GM21825 (cell line): ENCODE measurements around the gene ZNF628.

Source experiments
- ATAC-seq: cut with Tn5 transposase; IDR thresholded peaks from one replicate; pipeline ENCODE4 v1.9.1; 2021; ENCODE audit warnings: mild to moderate bottlenecking, moderate library complexity; ENCODE audit not compliant: unreplicated experiment

Gene ZNF628

DNA sequence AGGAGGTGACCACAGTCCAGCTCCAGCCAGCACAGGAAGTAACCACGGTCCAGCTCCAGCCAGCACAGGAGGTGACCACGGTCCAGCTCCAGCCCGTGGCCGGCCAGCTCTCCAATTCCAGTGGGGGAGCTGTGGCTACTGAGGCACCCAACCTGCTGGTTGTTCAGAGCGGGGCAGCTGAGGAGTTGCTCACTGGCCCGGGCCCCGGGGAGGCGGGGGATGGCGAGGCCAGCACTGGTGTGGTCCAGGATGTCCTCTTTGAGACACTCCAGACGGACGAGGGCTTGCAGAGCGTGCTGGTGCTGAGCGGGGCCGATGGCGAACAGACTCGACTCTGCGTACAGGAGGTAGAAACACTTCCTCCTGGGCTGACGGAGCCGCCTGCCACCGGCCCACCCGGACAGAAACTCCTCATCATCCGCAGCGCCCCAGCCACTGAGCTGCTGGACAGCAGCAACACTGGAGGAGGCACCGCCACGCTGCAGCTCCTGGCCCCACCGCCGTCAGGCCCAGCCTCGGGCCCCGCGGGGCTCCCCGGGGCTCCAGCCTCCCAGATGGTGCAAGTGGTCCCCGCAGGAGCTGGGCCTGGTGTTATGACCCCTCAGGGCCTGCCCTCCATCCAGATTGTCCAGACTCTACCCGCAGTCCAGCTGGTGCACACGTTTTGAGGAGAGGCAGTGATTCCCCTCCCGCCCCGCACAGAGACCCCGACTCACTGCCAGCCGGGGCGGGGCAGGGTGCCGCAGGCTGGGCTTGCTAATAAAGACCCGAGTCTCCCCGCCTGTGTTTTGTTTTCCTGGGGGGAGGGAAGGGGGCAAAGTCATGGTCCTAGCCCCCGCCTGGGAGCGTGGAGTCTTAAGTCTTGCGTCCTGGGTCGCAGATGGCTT lies 7.5 kb downstream of the ZNF628 start:
- no peak for ATAC-seq

DNA sequence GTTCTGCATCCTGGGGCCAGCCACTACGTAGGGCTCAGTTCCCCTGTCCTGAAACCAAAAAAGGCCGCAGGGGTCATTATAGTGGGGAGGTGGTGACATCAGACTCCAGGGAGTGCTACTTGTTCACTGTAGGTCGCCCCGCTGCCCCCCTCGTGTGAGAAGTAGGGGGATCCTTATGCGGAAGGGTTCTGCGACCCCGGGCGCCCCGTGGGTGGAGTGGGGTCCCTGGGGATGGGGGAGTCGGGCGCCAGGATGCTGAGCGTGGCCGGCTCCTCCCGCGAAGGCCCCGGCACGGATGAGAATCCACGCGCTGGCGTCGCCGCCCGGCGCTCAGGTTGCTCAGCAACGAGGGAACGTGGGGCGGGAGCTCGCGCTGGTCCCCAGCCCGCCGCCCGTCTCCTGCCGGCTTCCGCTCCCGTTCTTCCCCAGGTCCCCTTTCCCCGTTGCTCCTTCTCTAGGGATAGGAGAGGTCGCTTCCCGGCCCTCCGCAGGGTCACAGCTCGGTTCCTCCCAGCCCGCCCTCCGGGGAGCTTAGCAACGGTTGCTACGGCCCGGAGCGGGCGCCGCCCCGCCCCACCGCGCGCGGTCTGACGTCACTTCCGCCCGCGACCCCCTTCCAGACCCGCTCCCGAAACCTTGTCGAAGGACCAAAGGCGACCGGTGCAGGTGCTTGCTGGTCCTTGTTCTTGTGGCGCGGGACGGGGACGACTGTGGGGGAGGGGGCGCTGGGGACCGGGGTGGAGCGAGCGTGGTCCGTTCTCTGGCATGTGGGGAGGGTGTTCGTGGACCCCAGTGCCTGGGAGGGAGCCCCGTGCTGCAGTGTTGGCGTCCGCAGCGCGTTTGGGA lies 8.4 kb downstream of the ZNF628 start, which contains the start of gene NAT14:
NAT14 (plus strand) TSS at position 596 of the 846 bp plus-strand sequence. CDS start 521 bp downstream, outside the sequence.
- peak; percentile 38 for ATAC-seq

DNA sequence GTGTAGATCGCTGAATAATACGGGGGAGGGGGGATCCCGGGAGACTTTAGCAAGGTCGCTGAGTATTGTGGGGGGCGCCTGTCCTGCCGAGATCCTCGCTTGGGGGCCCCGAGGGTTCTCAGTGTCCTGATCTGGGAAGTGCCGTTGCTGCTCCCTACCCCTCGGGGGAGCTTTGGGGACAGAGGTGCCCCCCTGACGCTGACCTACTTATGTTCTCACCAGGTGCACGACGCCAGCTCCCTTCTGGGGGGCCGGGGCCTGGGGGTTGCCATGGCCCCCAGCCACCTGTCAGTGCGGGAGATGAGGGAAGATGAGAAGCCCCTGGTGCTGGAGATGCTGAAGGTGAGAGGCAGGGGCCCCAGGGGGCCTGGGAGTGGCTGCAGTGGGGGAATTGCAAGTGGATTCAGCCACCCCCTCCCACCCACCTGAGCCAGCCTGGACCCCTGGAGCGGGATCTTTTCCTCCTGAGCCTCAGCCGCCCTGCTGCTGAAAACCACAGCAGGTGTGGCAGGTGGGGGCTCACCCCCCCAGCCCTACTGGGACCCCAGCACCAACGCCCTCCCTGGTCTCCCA lies 9.1 kb downstream of the ZNF628 start:
- ATAC-seq, result no peak

DNA sequence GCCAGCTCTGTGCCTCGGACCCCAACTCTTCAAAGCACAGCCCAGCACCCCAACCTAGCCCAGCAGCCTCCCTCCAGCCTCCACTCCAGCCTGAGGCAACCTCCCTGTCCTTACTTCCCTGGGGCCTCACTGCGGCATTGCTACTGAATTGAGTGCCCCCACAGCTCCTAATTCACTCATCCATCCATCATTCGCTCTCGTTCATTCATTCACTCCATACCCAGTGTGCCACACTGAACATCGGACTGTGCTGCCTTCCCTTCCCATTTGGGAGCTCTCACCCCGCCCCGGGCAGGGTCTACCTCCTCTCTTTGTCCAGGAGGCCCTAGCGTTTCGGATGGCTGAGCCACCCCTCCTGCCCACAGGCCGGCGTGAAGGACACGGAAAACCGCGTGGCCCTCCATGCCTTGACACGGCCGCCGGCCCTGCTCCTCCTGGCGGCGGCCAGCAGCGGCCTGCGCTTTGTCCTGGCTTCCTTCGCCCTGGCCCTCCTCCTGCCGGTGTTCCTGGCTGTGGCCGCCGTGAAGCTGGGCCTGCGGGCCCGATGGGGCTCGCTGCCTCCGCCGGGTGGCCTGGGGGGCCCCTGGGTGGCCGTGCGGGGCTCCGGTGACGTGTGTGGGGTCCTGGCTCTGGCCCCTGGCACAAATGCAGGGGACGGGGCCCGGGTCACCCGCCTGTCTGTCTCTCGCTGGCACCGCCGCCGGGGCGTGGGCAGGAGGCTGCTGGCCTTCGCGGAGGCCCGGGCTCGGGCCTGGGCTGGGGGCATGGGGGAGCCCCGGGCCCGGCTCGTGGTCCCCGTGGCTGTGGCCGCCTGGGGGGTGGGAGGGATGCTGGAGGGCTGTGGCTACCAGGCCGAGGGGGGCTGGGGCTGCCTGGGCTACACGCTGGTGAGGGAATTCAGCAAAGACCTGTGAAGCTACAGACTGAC lies 9.9 kb downstream of the ZNF628 start:
- ATAC-seq, result no peak

DNA sequence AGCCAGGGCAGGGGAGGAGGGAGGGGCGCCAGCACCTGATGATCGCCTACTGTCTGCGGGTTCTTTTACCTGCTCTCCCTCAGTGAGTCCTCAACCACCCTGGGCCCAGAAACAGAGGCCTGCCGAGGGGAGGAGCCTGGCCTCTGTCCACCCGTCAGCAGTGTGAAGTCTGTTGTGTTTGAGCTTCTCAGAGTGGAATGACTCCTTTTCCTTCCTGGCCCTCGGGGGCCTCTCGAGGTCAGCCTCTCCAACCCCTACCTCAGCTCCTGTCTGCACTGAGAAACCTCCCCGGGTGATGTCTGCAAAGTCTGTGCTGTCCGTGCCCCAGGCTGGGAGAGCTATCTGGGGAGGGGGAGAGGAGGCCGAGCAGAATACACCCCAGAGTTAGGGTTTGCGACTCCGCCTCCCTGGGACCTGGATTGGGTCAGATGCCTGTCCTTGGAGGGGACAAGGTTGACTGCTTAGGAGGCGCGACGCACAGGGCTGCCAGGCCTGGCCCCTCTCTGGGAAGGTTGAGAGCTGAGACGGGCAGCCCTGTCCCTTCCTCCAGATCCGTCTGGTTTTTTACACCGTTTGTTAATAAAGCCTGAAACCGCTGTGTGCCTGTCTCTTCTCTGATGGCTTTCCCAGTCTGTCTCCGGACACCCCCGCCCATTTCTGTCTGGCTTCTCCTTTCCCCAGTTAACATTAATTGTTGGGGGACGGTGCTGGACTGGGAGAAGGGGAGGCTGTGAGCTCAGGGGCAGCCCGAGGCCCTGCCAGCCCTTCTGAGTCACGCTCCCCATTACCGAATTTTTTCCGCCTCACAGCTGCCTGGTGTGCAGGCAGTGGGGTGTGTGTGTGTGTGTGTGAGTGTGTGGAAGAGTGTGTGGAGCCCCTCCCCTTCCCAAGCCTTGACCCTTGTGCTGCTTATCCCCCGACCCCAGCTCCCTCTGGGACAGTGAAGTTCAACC lies 10.8 kb downstream of the ZNF628 start:
- no peak for ATAC-seq

DNA sequence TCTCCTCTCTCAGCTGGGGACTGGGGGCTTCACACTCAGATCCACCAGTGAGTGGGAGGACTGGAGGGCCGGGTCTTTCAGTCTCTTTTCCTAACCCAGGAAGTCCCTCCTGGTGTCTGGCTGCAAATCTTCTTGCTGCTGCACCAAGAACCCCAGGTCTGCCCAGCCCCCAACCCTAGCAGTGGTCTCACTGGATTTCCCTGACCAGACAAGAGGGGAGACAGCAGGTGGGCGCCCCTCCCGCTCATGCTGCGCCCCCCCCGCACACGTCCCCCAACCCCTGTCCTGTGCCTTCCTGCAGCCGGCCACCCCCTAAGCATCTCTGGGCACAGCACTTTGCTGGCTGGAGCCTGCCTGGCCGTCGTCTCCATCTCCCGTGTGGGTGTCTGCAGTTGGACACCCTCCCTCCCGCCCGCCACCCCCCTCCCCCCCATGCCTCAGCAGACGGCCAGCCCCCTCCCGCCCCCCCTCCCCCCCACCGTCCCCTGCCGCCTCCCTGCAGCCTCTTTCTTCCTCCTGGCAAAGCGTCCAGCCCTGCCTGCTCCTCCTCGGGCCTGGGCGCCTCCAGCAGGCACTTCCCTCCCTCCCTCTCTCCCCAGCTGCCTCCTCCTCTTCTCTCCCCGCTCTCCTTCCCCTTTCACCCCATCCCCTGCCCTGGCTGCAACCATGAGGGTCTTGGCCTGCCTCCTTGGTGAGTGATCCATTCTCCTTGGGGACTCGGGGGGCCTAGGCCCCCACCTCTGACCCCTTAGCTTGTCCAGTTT lies 11.7 kb downstream of the ZNF628 start, which contains the start of gene SSC5D:
SSC5D (plus strand) TSS at position 513 of the 764 bp plus-strand sequence; CDS start at position 667, 154 bp downstream.
- ATAC-seq, result no peak

DNA sequence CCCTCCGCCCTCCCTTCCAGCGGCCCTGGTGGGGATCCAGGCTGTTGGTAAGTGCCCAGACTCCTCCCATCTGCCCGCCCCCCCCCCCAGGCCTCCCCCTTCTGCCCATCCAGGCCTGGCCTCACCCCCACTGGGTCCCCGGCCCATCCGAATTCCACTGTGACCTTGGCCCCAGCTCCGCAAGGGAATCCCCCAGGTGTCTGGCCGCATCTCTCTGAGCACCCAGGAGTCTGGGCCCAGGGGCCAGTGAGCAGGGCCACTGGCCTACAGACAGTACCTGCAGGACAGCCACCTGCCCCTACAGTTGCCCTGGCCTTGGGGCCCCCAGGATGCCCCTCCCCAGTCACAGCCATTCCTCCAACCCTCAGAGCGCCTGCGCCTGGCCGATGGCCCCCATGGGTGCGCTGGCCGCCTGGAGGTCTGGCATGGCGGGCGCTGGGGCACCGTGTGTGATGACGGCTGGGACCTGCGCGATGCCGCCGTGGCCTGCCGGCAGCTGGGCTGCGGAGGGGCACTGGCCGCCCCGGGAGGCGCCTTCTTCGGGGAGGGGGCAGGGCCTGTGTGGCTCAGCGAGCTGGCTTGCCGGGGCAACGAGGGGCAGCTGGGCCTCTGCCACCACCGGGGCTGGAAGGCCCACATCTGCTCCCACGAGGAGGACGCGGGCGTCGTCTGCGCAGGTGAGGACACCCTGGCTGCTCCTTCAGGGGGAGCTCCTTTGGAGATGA lies 12.7 kb downstream of the ZNF628 start:
- ATAC-seq, result no peak

DNA sequence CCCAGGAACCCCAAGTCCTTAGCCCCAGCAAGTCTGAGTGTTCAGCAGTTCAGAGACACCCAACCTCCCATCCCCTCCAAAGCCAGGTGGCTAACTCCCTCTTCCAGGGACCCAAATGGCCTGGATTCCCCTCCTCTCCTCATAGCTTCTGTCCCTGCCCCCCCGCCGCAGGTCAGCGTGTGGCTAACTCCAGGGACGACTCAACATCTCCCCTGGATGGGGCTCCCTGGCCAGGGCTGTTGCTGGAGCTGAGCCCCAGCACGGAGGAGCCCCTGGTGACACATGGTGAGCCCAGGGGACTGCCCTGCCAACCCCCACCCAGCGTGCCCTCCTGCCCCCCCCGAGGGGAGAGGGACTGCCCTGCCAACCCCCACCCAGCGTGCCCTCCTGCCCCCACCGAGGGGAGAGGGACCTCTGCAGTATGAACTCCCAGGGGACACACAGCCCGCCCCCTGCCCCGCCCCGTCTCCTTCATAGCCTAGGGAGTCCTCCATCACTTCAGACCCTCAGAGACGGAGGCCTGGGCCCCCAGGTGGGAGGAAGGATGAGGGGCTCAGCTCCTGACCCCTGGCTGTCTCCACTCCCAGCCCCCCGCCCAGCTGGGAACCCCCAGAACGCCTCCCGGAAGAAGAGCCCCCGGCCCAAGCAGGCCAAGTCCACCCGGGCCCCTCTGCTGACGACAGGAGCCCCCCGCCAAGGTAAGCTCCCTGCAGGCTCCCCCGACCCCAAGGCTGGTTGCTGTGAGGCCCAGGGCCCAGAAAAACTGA lies 13.5 kb downstream of the ZNF628 start:
- no peak for ATAC-seq

DNA sequence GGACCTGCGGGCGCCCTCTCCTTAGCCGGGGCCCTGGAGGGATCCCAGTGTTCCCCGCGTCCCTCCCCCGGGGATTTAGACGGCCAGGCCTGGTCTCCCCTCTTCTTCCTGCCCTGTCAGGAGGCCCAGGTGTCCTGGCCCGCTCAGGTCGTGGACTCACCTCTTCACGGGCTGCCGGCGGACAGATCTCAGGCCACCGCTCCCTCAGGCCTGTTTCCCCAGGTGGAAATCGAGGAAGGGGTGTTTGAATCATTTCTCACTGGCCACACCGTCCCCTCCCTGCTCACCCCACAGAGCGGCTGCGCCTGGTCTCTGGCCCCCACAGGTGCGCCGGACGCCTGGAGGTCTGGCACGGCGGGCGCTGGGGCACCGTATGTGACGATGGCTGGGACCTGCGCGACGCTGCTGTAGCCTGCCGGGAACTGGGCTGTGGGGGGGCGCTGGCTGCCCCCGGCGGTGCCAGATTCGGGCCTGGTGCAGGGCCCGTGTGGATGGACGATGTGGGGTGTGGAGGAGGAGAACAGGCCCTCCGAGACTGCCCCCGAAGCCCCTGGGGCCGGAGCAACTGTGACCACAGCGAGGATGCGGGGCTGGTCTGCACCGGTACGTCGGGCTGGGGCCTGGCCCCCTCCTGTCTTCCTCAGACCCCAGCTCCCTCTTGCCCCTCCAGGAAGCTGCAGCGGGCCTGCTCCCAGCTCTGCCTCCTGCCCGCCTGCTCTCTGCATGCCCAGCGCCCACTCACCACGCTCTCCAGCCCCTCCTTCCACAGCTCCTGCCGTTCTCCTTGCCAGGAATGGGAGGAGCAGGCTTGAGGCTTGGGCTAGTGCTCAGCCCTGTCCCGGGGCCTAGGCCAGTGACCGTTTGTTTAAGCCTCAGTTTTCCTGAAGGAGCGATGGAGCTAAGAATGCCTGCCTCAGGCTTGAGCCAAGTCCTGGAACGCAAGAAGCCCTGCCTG lies 14.3 kb downstream of the ZNF628 start:
- ATAC-seq, result no peak

DNA sequence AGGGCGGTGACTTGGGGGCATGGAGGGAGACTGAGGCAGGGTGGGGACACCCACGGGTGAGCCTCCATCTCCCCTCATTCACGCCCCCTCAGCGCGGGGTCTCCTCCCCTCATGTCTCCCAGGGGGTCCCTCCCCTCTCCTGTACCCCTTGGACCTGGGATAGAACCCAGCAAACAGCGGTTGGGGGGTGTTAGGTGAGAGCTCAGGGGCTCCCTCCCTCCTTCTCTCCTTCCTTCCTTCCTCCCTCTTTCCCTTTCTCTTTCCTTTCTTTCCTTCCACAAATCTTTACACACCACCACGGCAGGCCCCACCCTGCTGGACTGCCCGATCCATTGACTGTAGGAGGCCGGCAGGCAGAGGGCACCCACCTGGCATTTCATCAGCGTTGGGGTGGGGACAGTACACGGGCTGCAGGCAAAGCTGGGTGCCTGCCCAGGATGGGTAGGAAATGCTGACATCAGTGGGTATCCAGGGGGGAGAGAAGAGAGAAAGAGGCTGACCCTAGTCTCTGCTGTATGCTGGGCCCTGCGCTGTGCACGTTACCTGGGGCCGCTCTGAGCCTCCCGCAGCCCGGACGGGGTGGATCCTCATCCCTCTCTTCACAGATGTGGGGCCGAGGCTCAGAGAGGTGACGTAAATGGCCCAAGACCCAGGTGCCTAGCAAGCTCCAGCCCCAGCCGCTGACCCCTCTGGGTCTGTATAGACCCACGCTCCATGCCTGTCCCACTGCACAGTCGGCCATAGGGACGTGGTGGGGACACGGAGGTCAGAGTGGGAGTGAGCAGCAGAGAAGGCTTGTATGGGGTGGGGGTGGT lies 15.3 kb downstream of the ZNF628 start:
- ATAC-seq, result no peak

DNA sequence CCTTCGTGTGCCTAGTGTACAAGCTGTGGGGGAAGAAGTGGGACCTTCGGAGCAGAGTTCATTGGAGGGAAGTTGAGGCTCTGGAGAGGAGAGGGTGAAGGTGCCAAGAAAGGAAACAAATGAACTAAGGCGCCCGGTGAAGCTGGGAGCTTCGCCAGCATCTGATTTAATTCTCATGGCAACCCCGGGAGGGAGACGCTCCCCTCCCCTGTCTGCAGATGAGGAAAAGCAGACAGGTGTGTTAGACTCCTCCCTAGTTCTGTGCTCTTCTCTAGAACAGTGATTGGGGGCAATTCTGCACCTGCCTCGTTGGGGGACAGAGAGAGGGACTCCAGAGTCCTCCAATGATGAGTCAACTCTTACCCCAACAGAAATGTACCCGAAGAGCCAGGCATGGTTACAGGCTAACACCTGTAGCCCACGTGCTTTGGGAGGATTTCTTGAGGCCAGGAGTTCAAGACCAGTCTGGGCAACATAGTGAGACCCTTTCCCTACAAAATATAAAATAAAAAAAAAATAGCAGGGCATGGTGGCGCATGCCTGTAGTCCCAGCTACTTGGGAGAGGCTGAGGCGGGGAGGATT lies 16.0 kb downstream of the ZNF628 start:
- ATAC-seq, result no peak

DNA sequence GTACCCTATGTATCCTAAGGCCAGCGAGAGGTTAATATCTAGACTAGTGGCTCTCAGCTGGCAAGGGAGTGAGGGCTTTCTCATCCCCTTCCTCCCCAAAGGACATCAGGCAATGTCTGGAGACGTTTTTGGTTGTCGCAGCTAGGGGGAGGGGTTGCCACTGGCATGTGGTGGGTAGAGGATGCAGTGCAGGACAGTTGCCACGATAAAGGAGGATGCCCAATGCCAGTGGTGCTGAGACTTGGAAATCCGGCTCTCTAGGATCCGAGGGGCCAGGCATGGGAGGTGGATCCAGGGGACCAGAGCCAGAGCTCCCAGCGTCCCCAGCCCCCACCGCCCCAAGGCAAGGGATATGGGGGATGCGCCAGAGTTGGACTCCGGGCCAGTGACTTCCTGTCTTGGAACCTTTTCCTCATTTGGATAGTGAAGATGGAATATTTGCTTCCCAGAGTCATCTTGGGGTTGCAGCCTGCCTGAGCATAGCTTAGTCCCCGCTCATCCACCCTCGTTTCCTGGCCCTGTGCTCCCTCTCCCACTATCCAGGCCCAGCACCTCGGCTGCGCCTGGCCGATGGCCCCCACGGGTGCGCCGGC lies 16.7 kb downstream of the ZNF628 start:
- ATAC-seq, result no peak

DNA sequence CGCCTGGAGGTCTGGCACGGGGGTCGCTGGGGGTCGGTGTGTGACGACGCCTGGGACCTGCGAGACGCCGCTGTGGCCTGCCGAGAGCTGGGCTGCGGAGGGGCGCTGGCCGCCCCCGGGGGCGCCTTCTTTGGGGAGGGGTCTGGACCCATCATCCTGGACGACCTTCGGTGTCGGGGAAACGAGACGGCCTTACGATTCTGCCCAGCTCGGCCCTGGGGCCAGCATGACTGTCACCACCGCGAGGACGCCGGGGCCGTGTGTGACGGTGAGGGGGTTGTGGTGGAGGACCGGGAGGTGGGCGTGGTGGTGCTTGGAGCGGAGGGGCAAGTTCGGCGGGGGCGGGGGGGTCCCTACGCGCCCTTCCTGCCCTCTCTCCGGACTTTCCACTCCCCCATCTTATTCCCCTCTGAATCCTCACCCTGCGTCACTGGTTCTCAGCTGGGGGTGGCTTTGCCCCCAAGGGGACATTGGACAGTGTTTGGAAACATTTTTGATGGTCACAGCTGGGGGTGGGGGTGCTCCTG lies 17.3 kb downstream of the ZNF628 start:
- no peak for ATAC-seq

DNA sequence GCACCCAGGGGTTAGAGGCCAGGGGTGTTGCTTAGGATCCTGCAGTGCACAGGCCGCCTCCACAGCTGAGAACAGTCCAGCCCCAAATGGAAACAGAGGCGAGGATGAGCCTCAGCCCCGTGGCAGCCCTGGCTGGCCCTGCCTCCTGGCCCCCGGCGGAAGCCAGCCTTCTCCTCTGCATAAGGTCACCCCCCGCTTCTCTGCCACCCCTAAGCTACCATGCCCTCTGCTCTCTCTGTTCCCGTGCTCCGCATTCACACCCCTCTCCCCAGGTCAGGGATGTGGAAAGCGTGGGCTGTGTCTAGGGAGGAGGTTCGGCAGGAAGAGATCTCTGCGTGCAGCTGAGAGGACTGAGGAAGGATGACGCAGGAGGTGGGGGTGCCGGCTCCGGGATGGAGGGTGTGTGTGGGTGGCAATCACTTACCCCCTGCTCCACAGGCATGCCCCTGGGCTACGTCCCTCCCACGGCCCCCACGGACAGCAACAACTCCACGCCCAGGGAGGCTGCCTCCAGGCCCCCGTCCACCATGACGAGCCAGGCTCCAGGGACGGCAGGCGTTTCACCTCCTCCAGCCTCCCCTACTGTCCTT lies 17.9 kb downstream of the ZNF628 start:
- ATAC-seq, result no peak
